Fibroblast of pulmonary artery (primary cell): ENCODE measurements around the gene COG2.

Source experiments
- DNase-seq: peaks from one replicate; pipeline ENCODE4 v3.0.0-alpha.2; 2010; ENCODE audit warnings: low read depth
- H3K4me3 ChIP-seq: replicated peaks from 2 replicates; pipeline ENCODE4 v1.5.1; 2011; ENCODE audit warnings: low read depth, mild to moderate bottlenecking, control low read depth, low read length, moderate library complexity
- CTCF ChIP-seq: IDR thresholded peaks from 2 replicates; pipeline ENCODE4 v1.5.1; 2011; ENCODE audit warnings: mild to moderate bottlenecking, control low read depth, low read length, inconsistent platforms; ENCODE audit errors: missing control alignments

Gene COG2

GRCh38 chr1:230614121-230614520 is 28.2 kb upstream of the COG2 start:
- no peak for TF ChIP-seq CTCF
- H3K4me3 ChIP-seq, result no peak overlapping the region
- no peak for DNase-seq

- no peak for DNase-seq
- no peak overlapping the region for H3K4me3 ChIP-seq
- TF ChIP-seq CTCF, result no peak
These were observed 23.7 kb upstream of the COG2 start for GRCh38 chr1:230618537-230618936.

GRCh38 chr1:230620649-230621323 is 21.5 kb upstream of the COG2 start:
- H3K4me3 ChIP-seq, result no peak overlapping the region
- no peak for TF ChIP-seq CTCF

GRCh38 chr1:230621324-230622030 is 20.8 kb upstream of the COG2 start:
- DNase-seq, result no peak
- no peak overlapping the region for H3K4me3 ChIP-seq
- no peak for TF ChIP-seq CTCF

More at GRCh38 chr1:230620649-230621323, 21.5 kb upstream of the COG2 start:
- DNase-seq, result no peak

- H3K4me3 ChIP-seq, result no peak overlapping the region
- no peak for TF ChIP-seq CTCF
- DNase-seq, result no peak
These were observed 20.1 kb upstream of the COG2 start for GRCh38 chr1:230622151-230622550.

GRCh38 chr1:230624097-230624713 is 18.1 kb upstream of the COG2 start:
- TF ChIP-seq CTCF, result no peak
- DNase-seq, result no peak
- no peak overlapping the region for H3K4me3 ChIP-seq

- no peak for TF ChIP-seq CTCF
- no peak for DNase-seq
- no peak overlapping the region for H3K4me3 ChIP-seq
These were observed 16.0 kb upstream of the COG2 start for GRCh38 chr1:230626232-230626631.
